ENCODE results near the gene SAMD3.
A peak's percentile ranks its signal among the peaks of the same experiment; 100 is the strongest.
"Not testable (repeated sequence)": the region's sequence is repeated elsewhere in the genome, so short reads cannot be mapped to it uniquely, and the experiment has no call there.

SAMD3 gene

DNA sequence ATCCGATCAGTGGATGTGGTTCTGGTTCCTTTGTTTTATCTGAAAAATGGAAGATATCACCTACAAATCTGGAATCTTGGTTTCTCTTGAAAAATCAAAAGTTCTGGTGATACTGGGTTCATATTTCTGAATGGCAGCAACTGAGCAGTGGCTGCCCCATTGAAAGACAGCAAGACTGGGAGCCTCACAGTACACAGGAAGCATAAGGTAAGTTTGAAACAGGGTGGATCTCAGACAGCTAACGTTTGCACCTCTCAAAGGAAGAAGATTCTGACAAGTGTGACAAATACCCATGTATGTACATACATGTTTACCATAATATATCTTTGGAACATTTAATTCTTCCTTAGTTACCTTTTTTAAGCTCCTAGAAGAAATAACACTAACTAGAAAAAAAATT lies at the start of gene SAMD3:
TSS of gene SAMD3 (minus strand) at position 177 of the 400 bp plus-strand sequence. CDS start 7,678 bp downstream, outside the sequence.
- Mint-ChIP-seq H3K4me3 (peak within 1 kb of the TSS; percentile 82), H3K27me3 (no peaks in the 10 kb centered on the region), H3K27ac (ENCODE audit: low read depth) (peak within 1 kb of the TSS; percentile 89), H3K4me1 (peaks cover 35% of the 10 kb centered on the region), H3K36me3 (ENCODE audit: insufficient read depth) (peaks cover 10% of the 10 kb centered on the region), H3K9me3 (peaks cover 6% of the 10 kb centered on the region)
- peak; percentile 84 for ATAC-seq (replicated peaks; ENCODE audit: extremely low read depth, poor library complexity, severe bottlenecking)
- DNase-seq (ENCODE audit: low spot score in 2 of 2), result no peak

DNA sequence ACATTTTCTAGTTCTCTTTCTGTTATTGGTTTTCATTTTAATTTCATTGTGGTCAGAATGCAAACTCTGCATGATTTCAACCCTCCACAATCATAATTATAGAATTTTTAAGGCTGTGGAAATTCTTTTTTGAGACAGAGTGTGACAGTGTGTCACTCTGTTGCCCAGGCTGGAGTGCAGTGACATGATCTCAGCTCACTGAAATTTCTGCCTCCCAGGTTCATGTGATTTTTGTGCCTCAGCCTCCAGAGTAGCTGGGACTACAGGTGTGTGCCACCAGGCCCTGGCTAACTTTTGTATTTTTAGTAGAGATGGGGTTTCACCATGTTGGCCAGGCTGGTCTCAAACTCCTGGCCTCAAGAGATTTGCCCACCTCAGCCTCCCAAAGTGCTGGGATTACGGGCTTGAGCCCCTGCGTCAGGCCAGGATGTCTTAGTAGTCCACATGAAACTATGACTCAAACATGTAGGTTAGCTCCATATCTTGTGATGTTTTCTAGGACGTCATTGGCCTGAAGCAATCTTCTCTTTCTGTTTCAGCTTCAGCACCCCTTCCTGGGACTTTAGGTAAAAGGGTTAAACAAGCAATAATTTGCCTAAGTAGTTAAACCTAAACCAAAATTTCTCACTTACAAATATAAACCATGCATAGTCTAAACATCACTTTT lies 47.4 kb upstream of the SAMD3 start:
- Mint-ChIP-seq H3K4me1 (peaks cover 9% of the 10 kb centered on the region), H3K27me3 (no peaks in the 10 kb centered on the region), H3K4me3 (no peak overlapping the region), H3K27ac (ENCODE audit: low read depth) (peak overlapping the region; percentile 7), H3K9me3 (peaks cover 12% of the 10 kb centered on the region), H3K36me3 (ENCODE audit: insufficient read depth) (no peaks in the 10 kb centered on the region)
- ATAC-seq (replicated peaks; ENCODE audit: extremely low read depth, poor library complexity, severe bottlenecking) (no peak), DNase-seq (ENCODE audit: low spot score in 2 of 2) (no peak)

DNA sequence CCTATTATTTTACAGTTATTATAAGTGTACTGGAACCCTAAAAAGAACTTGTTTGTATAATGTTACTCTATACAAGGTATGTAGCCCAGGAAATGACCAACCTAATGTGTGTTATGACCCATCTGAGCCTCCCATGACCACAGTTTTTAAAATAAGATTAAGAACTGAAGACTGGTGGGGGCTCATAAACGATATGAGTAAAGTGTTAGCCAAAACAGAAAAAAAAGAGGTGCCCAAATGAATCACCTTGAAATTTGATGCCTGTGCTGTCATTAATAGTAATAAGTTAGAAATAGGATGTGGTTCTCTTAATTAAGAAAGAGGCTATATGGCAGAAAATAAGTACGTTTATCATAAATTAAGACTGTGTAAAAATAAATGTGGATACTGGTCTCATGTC lies 42.8 kb upstream of the SAMD3 start:
- H3K36me3 Mint-ChIP-seq (ENCODE audit: insufficient read depth); H3K27me3 Mint-ChIP-seq; H3K27ac Mint-ChIP-seq (ENCODE audit: low read depth); DNase-seq (ENCODE audit: low spot score in 2 of 2); H3K4me3 Mint-ChIP-seq; H3K9me3 Mint-ChIP-seq; ATAC-seq (replicated peaks; ENCODE audit: extremely low read depth, poor library complexity, severe bottlenecking): not testable (repeated sequence)
- H3K4me1 Mint-ChIP-seq, result peaks cover 25% of the 10 kb centered on the region

DNA sequence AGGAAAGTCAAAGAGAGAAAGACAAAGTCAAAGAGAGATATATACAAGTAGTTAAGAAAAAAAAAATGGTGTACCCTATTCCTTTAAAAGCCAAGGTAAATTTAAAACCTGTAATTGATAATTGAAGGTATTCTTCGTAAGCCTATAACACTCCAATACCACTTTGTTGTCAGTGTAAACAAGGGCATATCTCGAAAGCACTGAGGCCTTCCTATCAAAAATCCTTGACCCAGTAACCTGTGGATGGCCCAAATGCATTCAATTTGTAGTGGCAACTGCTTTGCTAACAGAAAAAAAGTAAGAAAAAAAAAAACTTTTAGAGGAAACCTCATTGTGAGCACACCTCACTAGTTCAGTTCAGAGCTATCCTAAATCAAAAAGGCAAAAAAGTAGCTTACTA lies 39.3 kb upstream of the SAMD3 start:
- Mint-ChIP-seq H3K9me3 (no peaks in the 10 kb centered on the region), H3K4me1 (peaks cover 37% of the 10 kb centered on the region), H3K4me3 (no peak overlapping the region), H3K36me3 (ENCODE audit: insufficient read depth) (peaks cover 3% of the 10 kb centered on the region), H3K27ac (ENCODE audit: low read depth) (peak overlapping the region; percentile 94), H3K27me3 (no peaks in the 10 kb centered on the region)
- DNase-seq (ENCODE audit: low spot score in 2 of 2), result no peak
- no peak for ATAC-seq (replicated peaks; ENCODE audit: extremely low read depth, poor library complexity, severe bottlenecking)

- Mint-ChIP-seq H3K27ac (ENCODE audit: low read depth) (peak overlapping the region; percentile 94), H3K4me1 (peaks cover 36% of the 10 kb centered on the region), H3K4me3 (peak overlapping the region; percentile 80)
- not testable (repeated sequence) for H3K9me3 Mint-ChIP-seq; ATAC-seq (replicated peaks; ENCODE audit: extremely low read depth, poor library complexity, severe bottlenecking); DNase-seq (ENCODE audit: low spot score in 2 of 2); H3K36me3 Mint-ChIP-seq (ENCODE audit: insufficient read depth); H3K27me3 Mint-ChIP-seq
These were observed 38.8 kb upstream of the SAMD3 start for GRCh38 chr6:130261558-130261957.

- peak overlapping the region; percentile 94 for H3K27ac Mint-ChIP-seq (ENCODE audit: low read depth)
- H3K27me3 Mint-ChIP-seq; H3K36me3 Mint-ChIP-seq (ENCODE audit: insufficient read depth); H3K9me3 Mint-ChIP-seq: not testable (repeated sequence)
- DNase-seq (ENCODE audit: low spot score in 2 of 2), result peak in 1 of 2 donors; percentile 16
- peaks cover 36% of the 10 kb centered on the region for H3K4me1 Mint-ChIP-seq
- peak; percentile 33 for ATAC-seq (replicated peaks; ENCODE audit: extremely low read depth, poor library complexity, severe bottlenecking)
- peak overlapping the region; percentile 80 for H3K4me3 Mint-ChIP-seq
These were observed 38.0 kb upstream of the SAMD3 start for GRCh38 chr6:130260614-130261241.

- not testable (repeated sequence) for H3K9me3 Mint-ChIP-seq; H3K27me3 Mint-ChIP-seq; DNase-seq (ENCODE audit: low spot score in 2 of 2); H3K36me3 Mint-ChIP-seq (ENCODE audit: insufficient read depth)
- Mint-ChIP-seq H3K4me1 (peaks cover 36% of the 10 kb centered on the region), H3K27ac (ENCODE audit: low read depth) (peak overlapping the region; percentile 94), H3K4me3 (peak overlapping the region; percentile 80)
- peak; percentile 17 for ATAC-seq (replicated peaks; ENCODE audit: extremely low read depth, poor library complexity, severe bottlenecking)
These were observed 37.3 kb upstream of the SAMD3 start for GRCh38 chr6:130260050-130260462.

DNA sequence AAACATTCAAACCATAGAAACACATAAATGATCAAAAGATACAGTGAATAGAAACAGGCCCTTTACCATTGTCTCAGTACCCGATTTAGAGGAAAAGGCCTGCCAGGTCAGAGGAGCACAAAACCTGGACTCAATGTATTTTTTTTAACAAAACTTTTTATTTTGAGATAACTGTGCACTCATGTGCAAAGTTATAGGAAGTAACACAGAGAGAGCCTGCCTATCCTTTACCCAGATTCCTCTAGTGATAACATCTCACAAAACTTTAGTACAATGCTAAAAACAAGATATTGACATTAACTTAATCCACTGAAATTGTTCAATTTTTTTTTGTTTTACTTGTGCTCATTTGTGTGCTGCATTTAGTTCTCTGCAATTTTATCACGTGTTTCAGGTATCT lies 36.8 kb upstream of the SAMD3 start:
- peaks cover 36% of the 10 kb centered on the region for H3K4me1 Mint-ChIP-seq
- ATAC-seq (replicated peaks; ENCODE audit: extremely low read depth, poor library complexity, severe bottlenecking) (peak; percentile 38), DNase-seq (ENCODE audit: low spot score in 2 of 2) (no peak)
- peak overlapping the region; percentile 80 for H3K4me3 Mint-ChIP-seq
- H3K9me3 Mint-ChIP-seq, result no peaks in the 10 kb centered on the region
- peaks cover 3% of the 10 kb centered on the region for H3K36me3 Mint-ChIP-seq (ENCODE audit: insufficient read depth)
- peak overlapping the region; percentile 94 for H3K27ac Mint-ChIP-seq (ENCODE audit: low read depth)
- H3K27me3 Mint-ChIP-seq, result no peaks in the 10 kb centered on the region

DNA sequence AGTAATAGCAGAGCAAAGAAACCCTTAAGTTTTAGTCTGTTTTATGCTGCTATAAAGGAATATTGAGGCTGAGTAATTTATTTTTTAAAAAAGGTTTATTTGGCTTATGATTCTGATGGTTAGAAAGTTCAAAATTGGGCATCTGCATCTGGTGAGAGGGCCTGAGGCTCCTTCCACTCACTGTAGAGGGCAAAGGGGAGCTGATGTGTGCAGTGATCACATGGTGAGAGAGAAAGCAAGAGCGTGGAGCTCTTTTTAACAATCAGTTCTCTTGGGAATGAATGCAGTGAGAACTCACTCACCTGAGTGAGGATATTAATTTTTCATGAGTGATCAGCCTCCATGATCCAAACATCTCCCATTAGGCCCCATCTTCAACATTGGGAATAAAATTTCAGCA lies 36.4 kb upstream of the SAMD3 start:
- Mint-ChIP-seq H3K36me3 (ENCODE audit: insufficient read depth) (peaks cover 3% of the 10 kb centered on the region), H3K27me3 (no peaks in the 10 kb centered on the region), H3K27ac (ENCODE audit: low read depth) (peak overlapping the region; percentile 94), H3K4me1 (peaks cover 36% of the 10 kb centered on the region), H3K9me3 (no peaks in the 10 kb centered on the region), H3K4me3 (peak overlapping the region; percentile 80)
- DNase-seq (ENCODE audit: low spot score in 2 of 2) (no peak), ATAC-seq (replicated peaks; ENCODE audit: extremely low read depth, poor library complexity, severe bottlenecking) (no peak)

DNA sequence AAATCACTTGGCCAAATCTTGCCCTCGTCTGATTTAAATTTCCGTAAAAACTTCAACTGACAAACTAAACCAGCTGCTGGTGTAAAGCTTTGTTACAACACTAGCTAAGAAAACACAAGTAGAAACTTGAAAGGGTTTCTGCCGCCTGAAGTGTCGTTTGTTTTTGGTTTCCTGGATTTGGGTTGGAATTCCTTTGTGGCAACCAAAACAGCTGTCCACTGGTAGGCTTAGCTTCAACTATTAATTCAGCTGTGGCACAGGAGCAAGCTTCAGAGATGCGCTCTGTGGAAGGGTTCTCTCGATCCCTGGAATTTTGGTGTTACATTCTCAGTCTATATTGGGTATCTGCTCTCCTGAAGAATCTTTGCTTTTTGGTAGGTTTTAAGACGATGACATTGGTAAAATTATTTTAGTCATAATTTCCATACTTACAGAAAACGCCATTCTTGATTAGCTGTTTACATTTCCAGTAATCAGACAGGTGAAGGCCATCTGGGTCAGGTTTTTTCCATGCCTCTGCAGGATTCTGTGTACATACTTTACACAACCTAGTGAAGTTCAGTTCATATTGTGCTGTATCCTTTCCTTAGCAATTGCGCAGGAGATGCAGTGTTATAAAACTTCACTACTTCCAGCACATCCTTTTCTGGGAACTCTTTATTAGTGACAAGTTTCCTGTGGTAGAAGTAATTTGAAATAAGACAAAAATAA lies 29.9 kb upstream of the SAMD3 start:
- ATAC-seq (replicated peaks; ENCODE audit: extremely low read depth, poor library complexity, severe bottlenecking) (no peak), DNase-seq (ENCODE audit: low spot score in 2 of 2) (no peak)
- H3K4me3 Mint-ChIP-seq, result no peak overlapping the region
- H3K36me3 Mint-ChIP-seq (ENCODE audit: insufficient read depth), result no peaks in the 10 kb centered on the region
- H3K27me3 Mint-ChIP-seq, result no peaks in the 10 kb centered on the region
- no peaks in the 10 kb centered on the region for H3K9me3 Mint-ChIP-seq
- H3K4me1 Mint-ChIP-seq, result no peaks in the 10 kb centered on the region
- no peak overlapping the region for H3K27ac Mint-ChIP-seq (ENCODE audit: low read depth)

GRCh38 chr6:130245267-130245666 lies 22.5 kb upstream of the SAMD3 start:
- no peaks in the 10 kb centered on the region for H3K9me3 Mint-ChIP-seq
- no peak overlapping the region for H3K4me3 Mint-ChIP-seq
- DNase-seq (ENCODE audit: low spot score in 2 of 2) (no peak), ATAC-seq (replicated peaks; ENCODE audit: extremely low read depth, poor library complexity, severe bottlenecking) (no peak)
- no peaks in the 10 kb centered on the region for H3K36me3 Mint-ChIP-seq (ENCODE audit: insufficient read depth)
- H3K27ac Mint-ChIP-seq (ENCODE audit: low read depth), result no peak overlapping the region
- no peaks in the 10 kb centered on the region for H3K27me3 Mint-ChIP-seq
- no peaks in the 10 kb centered on the region for H3K4me1 Mint-ChIP-seq

GRCh38 chr6:130244728-130245127 lies 22.0 kb upstream of the SAMD3 start:
- no peak overlapping the region for H3K27ac Mint-ChIP-seq (ENCODE audit: low read depth)
- no peak for ATAC-seq (replicated peaks; ENCODE audit: extremely low read depth, poor library complexity, severe bottlenecking)
- DNase-seq (ENCODE audit: low spot score in 2 of 2), result no peak

GRCh38 chr6:130240232-130240631 lies 17.5 kb upstream of the SAMD3 start:
- Mint-ChIP-seq H3K36me3 (ENCODE audit: insufficient read depth) (no peaks in the 10 kb centered on the region), H3K27me3 (no peaks in the 10 kb centered on the region), H3K27ac (ENCODE audit: low read depth) (no peak overlapping the region), H3K4me3 (no peak overlapping the region), H3K4me1 (no peaks in the 10 kb centered on the region), H3K9me3 (no peaks in the 10 kb centered on the region)
- no peak for ATAC-seq (replicated peaks; ENCODE audit: extremely low read depth, poor library complexity, severe bottlenecking)
- DNase-seq (ENCODE audit: low spot score in 2 of 2), result no peak

More at GRCh38 chr6:130244728-130245127, 22.0 kb upstream of the SAMD3 start:
- H3K4me3 Mint-ChIP-seq, result no peak overlapping the region
- no peaks in the 10 kb centered on the region for H3K4me1 Mint-ChIP-seq
- no peaks in the 10 kb centered on the region for H3K27me3 Mint-ChIP-seq
- no peaks in the 10 kb centered on the region for H3K36me3 Mint-ChIP-seq (ENCODE audit: insufficient read depth)
- no peaks in the 10 kb centered on the region for H3K9me3 Mint-ChIP-seq
